Cortex of kidney (tissue), 1 donor: ENCODE data around the gene SPATA24.
"Not testable (repeated sequence)": the region's sequence is repeated elsewhere in the genome, so short reads cannot be mapped to it uniquely, and the experiment has no call there.

ENCODE experiments used
- DNase-seq: peaks from one replicate; lab custom pipeline; 2025; lab: John Stamatoyannopoulos, UW

Gene SPATA24

GRCh38 chr5:139416651-139417050, 12.8 kb upstream of the SPATA24 start:
- no peak for DNase-seq

GRCh38 chr5:139415869-139416268, 12.0 kb upstream of the SPATA24 start:
- no peak for DNase-seq

- no peak for DNase-seq
These were observed 11.5 kb upstream of the SPATA24 start for GRCh38 chr5:139415221-139415861.

GRCh38 chr5:139414581-139415130, 10.8 kb upstream of the SPATA24 start:
- DNase-seq = no peak

- no peak for DNase-seq
These were observed 10.1 kb upstream of the SPATA24 start for GRCh38 chr5:139413963-139414362.

GRCh38 chr5:139413153-139413552, 9.3 kb upstream of the SPATA24 start:
- no peak for DNase-seq

GRCh38 chr5:139410993-139411828, 7.3 kb upstream of the SPATA24 start:
- DNase-seq = no peak

- DNase-seq = no peak
These were observed 6.5 kb upstream of the SPATA24 start for GRCh38 chr5:139410121-139410992.

GRCh38 chr5:139409116-139409515, 5.2 kb upstream of the SPATA24 start:
- DNase-seq = not testable (repeated sequence)

GRCh38 chr5:139408191-139408590, 4.3 kb upstream of the SPATA24 start:
- DNase-seq = no peak

- no peak for DNase-seq
These were observed 3.6 kb upstream of the SPATA24 start for GRCh38 chr5:139407517-139407916.

- no peak for DNase-seq
These were observed 3.1 kb upstream of the SPATA24 start for GRCh38 chr5:139406963-139407362.

GRCh38 chr5:139404484-139404840, 573 bp upstream of the SPATA24 start:
- DNase-seq = no peak

- DNase-seq = no peak
These were observed 487 bp downstream of the SPATA24 start for GRCh38 chr5:139403418-139403786.

GRCh38 chr5:139402561-139403158, 1.2 kb downstream of the SPATA24 start:
- no peak for DNase-seq

- no peak for DNase-seq
These were observed 2.3 kb downstream of the SPATA24 start for GRCh38 chr5:139401546-139401945.

- no peak for DNase-seq
These were observed 4.3 kb downstream of the SPATA24 start for GRCh38 chr5:139399501-139400121.

GRCh38 chr5:139397921-139398320, 6.0 kb downstream of the SPATA24 start:
- no peak for DNase-seq

- DNase-seq = no peak
These were observed 7.2 kb downstream of the SPATA24 start for GRCh38 chr5:139396691-139397090.

GRCh38 chr5:139395844-139396640, 7.8 kb downstream of the SPATA24 start:
- no peak for DNase-seq
